Prostate gland (tissue), 2 donors: ENCODE measurements around the gene PHLDB1. TPM values are rescaled to one million over a fixed set of nuclear protein-coding genes. Genes with fewer than 3 reads are reported as not detected.
A peak's percentile ranks its signal among the peaks of the same experiment; 100 is the strongest.

Source experiments
- DNase-seq: peaks from one replicate; pipeline ENCODE4 v3.0.0-alpha.2; 2019; ENCODE audit warnings: low spot score
- H3K27ac ChIP-seq, 2 donors: fragments of 200-600 bp; sonication (generic); 2 replicates each; pipeline ENCODE4 v1.5.1; 2017 to 2019
- H3K27me3 ChIP-seq: fragments of 200-600 bp; sonication (generic); replicated peaks from 2 replicates; pipeline ENCODE4 v1.5.1; 2019; ENCODE audit not compliant: insufficient read depth
- H3K36me3 ChIP-seq, 2 donors: fragments of 200-600 bp; sonication (generic); 1 replicate in 1 of 2; 2 replicates in 1 of 2; pipeline versions ENCODE4 v1.5.1 to v1.8.1; 2017 to 2019
- H3K4me1 ChIP-seq: fragments of 200-600 bp; sonication (generic); replicated peaks from 2 replicates; pipeline ENCODE4 v1.5.1; 2019
- H3K4me3 ChIP-seq, 2 donors: fragments of 200-600 bp; sonication (generic); 2 replicates each; pipeline ENCODE4 v1.5.1; 2017 to 2019
- H3K9me3 ChIP-seq: fragments of 200-600 bp; sonication (generic); 2 replicates; pipeline ENCODE4 v1.5.1; 2017
- POLR2A ChIP-seq: fragments of 450-650 bp; IDR thresholded peaks from one replicate; pipeline ENCODE4 v1.6.1; 2016; ENCODE audit warnings: antibody characterized with exemption, mild to moderate bottlenecking
- POLR2AphosphoS5 ChIP-seq: sonication (generic); formaldehyde crosslinking; IDR thresholded peaks from one replicate; pipeline ENCODE4 v1.6.1; 2017; ENCODE audit warnings: antibody characterized with exemption
- WGBS: methylation state at CpG from one replicate; pipeline ENCODE4 v1.1.5; 2018; 5-methylcytosine and 5-hydroxymethylcytosine counted together
- intact Hi-C: fragments of 100-400 bp; cut with DNase I; formaldehyde crosslinking; loops from one replicate; pipeline ENCODE4 v1.14.2; 2022
- total RNA-seq, 2 donors: library from RNA; depleted of rRNA; stranded (reverse); fragments of >200 nt; gene quantifications; one replicate each; pipeline ENCODE4 v1.1.0, GENCODE V29; 2016
- TF ChIP-seq, protein P1 (sequence below), 4 experiments: fragments of 200-600 bp in 2 of 4; fragments of 450-650 bp in 2 of 4; sonication (generic) in 2 of 4; IDR thresholded peaks; 1 replicate in 3 of 4; 2 replicates in 1 of 4; pipeline ENCODE4 v1.5.1; 2016 to 2019; ENCODE audit warnings: antibody characterized with exemption in 4 of 4, mild to moderate bottlenecking in 2 of 4, moderate library complexity in 2 of 4

The PHLDB1 gene
- total RNA-seq, 2 donors from 2014 or later = 74.5 to 113 TPM

GRCh38 chr11:118641397-118642019 lies 34.1 kb downstream of the PHLDB1 start:
- peak; percentile 61 for DNase-seq
- no peak overlapping the region for H3K27ac ChIP-seq
- WGBS = 63% methylated on average over 11 of the region's 11 CpGs
- no peak overlapping the region for H3K4me3 ChIP-seq
- peaks cover 7 to 19% of the 10 kb centered on the region in 2 donors for H3K36me3 ChIP-seq
- intact Hi-C loops = no loop called here
- peaks cover 11% of the 10 kb centered on the region for H3K4me1 ChIP-seq
- H3K27me3 ChIP-seq = no peaks in the 10 kb centered on the region
- H3K9me3 ChIP-seq = no peaks in the 10 kb centered on the region
- TF ChIP-seq POLR2A (no peak), POLR2AphosphoS5 (no peak)
- TF ChIP-seq, protein P1, sequence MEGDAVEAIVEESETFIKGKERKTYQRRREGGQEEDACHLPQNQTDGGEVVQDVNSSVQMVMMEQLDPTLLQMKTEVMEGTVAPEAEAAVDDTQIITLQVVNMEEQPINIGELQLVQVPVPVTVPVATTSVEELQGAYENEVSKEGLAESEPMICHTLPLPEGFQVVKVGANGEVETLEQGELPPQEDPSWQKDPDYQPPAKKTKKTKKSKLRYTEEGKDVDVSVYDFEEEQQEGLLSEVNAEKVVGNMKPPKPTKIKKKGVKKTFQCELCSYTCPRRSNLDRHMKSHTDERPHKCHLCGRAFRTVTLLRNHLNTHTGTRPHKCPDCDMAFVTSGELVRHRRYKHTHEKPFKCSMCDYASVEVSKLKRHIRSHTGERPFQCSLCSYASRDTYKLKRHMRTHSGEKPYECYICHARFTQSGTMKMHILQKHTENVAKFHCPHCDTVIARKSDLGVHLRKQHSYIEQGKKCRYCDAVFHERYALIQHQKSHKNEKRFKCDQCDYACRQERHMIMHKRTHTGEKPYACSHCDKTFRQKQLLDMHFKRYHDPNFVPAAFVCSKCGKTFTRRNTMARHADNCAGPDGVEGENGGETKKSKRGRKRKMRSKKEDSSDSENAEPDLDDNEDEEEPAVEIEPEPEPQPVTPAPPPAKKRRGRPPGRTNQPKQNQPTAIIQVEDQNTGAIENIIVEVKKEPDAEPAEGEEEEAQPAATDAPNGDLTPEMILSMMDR (IDR thresholded peaks at IDR 0.05) = no peak

GRCh38 chr11:118643142-118643994 lies 36.0 kb downstream of the PHLDB1 start:
- H3K27me3 ChIP-seq = no peaks in the 10 kb centered on the region
- no peak overlapping the region for H3K4me3 ChIP-seq
- intact Hi-C loops = no loop called here
- no peak for TF ChIP-seq POLR2AphosphoS5
- TF ChIP-seq POLR2A = no peak
- TF ChIP-seq, protein P1 (IDR thresholded peaks at IDR 0.05) = no peak
- 71% methylated on average over 11 of the region's 11 CpGs for WGBS
- no peak for DNase-seq
- peaks cover 7 to 19% of the 10 kb centered on the region in 2 donors for H3K36me3 ChIP-seq
- H3K4me1 ChIP-seq = peaks cover 11% of the 10 kb centered on the region
- H3K9me3 ChIP-seq = no peaks in the 10 kb centered on the region
- no peak overlapping the region for H3K27ac ChIP-seq

DNA sequence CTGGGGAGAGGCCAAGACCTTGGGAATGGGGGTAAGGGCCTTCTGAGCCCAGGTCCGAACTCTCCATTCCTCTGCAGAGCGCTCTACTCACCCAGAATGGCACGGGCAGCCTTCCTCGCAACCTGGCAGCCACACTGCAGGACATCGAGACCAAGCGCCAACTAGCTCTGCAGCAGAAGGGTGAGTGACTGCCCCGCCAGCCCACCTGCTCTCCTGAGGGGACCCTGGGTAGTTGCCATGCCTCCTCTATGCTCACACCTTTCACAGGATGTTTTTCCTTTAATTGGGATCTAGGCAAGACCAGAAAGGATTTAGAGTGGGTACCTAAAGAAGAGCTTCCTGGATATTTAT lies 36.6 kb downstream of the PHLDB1 start:
- Histone ChIP-seq H3K4me1 (peaks cover 11% of the 10 kb centered on the region), H3K27me3 (no peaks in the 10 kb centered on the region), H3K9me3 (no peaks in the 10 kb centered on the region), H3K36me3 (peaks cover 7 to 19% of the 10 kb centered on the region in 2 donors), H3K27ac (no peak overlapping the region), H3K4me3 (no peak overlapping the region)
- intact Hi-C loops = no loop called here
- TF ChIP-seq POLR2AphosphoS5 (no peak), POLR2A (no peak)
- TF ChIP-seq, protein P1 (IDR thresholded peaks at IDR 0.05) = no peak
- 92% methylated on average over 7 of the region's 7 CpGs for WGBS
- no peak for DNase-seq

- H3K4me1 ChIP-seq = peaks cover 9% of the 10 kb centered on the region
- H3K36me3 ChIP-seq = peaks cover 7 to 19% of the 10 kb centered on the region in 2 donors
- no peak overlapping the region for H3K27ac ChIP-seq
- H3K27me3 ChIP-seq = no peaks in the 10 kb centered on the region
- WGBS = 86% methylated on average over 10 of the region's 10 CpGs
- no peak overlapping the region for H3K4me3 ChIP-seq
- intact Hi-C loops = no loop called here
- H3K9me3 ChIP-seq = no peaks in the 10 kb centered on the region
- TF ChIP-seq POLR2A (no peak), POLR2AphosphoS5 (no peak)
- DNase-seq = no peak
Observed at GRCh38 chr11:118644496-118644895, 37.1 kb downstream of the PHLDB1 start.

- no peak for DNase-seq
Observed at GRCh38 chr11:118645066-118645715, 37.8 kb downstream of the PHLDB1 start.

More at GRCh38 chr11:118645066-118645715, 37.8 kb downstream of the PHLDB1 start:
- Histone ChIP-seq H3K36me3 (peaks cover 7 to 21% of the 10 kb centered on the region in 2 donors), H3K27me3 (no peaks in the 10 kb centered on the region), H3K4me1 (peaks cover 3% of the 10 kb centered on the region), H3K9me3 (no peaks in the 10 kb centered on the region), H3K27ac (no peak overlapping the region), H3K4me3 (no peak overlapping the region)
- WGBS = 91% methylated on average over 24 of the region's 24 CpGs
- TF ChIP-seq POLR2AphosphoS5 (no peak), POLR2A (no peak)
- TF ChIP-seq, protein P1 (IDR thresholded peaks at IDR 0.05) = no peak
- intact Hi-C loops = no loop called here
